Spleen (tissue), 11 donors: Measurements from ENCODE around the gene RPL3. TPM values are rescaled to one million over a fixed set of nuclear protein-coding genes. Genes with fewer than 3 reads are reported as not detected.
A peak's percentile ranks its signal among the peaks of the same experiment; 100 is the strongest.

Source experiments
- DNase-seq: peaks from one replicate; pipeline ENCODE4 v3.0.0-alpha.2; 2020
- H3K27ac ChIP-seq, 8 donors: fragments of 200-600 bp; sonication (generic) in 7 of 8; 1 replicate in 4 of 8; 2 replicates in 4 of 8; pipeline versions ENCODE4 v1.5.0 to v1.8.0; 2016 to 2021; ENCODE audit warnings: inconsistent platforms in 4 of 8, mild to moderate bottlenecking in 4 of 8, moderate library complexity in 1 of 8
- H3K27me3 ChIP-seq, 7 donors: fragments of 200-600 bp; sonication (generic) in 6 of 7; replicated peaks in 1 of 7; 1 replicate in 4 of 7; 2 replicates in 3 of 7; pipeline versions ENCODE4 v1.5.0 to v1.8.0; 2016 to 2021; ENCODE audit warnings: inconsistent platforms in 3 of 7, mild to moderate bottlenecking in 1 of 7
- H3K36me3 ChIP-seq, 6 donors: fragments of 200-600 bp; sonication (generic) in 5 of 6; 1 replicate in 4 of 6; 2 replicates in 2 of 6; pipeline versions ENCODE4 v1.5.0 to v1.8.0; 2016 to 2021; ENCODE audit warnings: inconsistent platforms in 2 of 6
- H3K4me1 ChIP-seq, 6 donors: fragments of 200-600 bp; sonication (generic) in 5 of 6; 1 replicate in 3 of 6; 2 replicates in 3 of 6; pipeline versions ENCODE4 v1.5.0 to v1.8.0; 2016 to 2021; ENCODE audit warnings: inconsistent platforms in 3 of 6
- H3K4me3 ChIP-seq, 8 donors: fragments of 200-600 bp; sonication (generic) in 7 of 8; 1 replicate in 4 of 8; 2 replicates in 4 of 8; pipeline versions ENCODE4 v1.5.0 to v1.8.0; 2016 to 2021; ENCODE audit warnings: inconsistent platforms in 4 of 8, mild to moderate bottlenecking in 4 of 8, moderate library complexity in 2 of 8
- H3K9me3 ChIP-seq, 8 donors: fragments of 200-600 bp; sonication (generic) in 7 of 8; 1 replicate in 4 of 8; 2 replicates in 4 of 8; pipeline versions ENCODE4 v1.5.0 to v1.8.0; 2016 to 2021; ENCODE audit warnings: inconsistent platforms in 4 of 8
- POLR2A ChIP-seq, 3 donors: fragments of 450-650 bp; IDR thresholded peaks; one replicate each; pipeline ENCODE4 v1.5.1; 2017; ENCODE audit warnings: antibody characterized with exemption in 3 of 3, mild to moderate bottlenecking in 1 of 3
- POLR2AphosphoS5 ChIP-seq, 3 donors: sonication (generic); formaldehyde crosslinking; IDR thresholded peaks; one replicate each; pipeline ENCODE4 v1.5.1; 2017; ENCODE audit warnings: antibody characterized with exemption in 3 of 3
- WGBS, 5 donors: extraction: QIAGEN DNeasy Blood & Tissue Kit in 3 of 5; methylation state at CpG; one replicate each; pipeline versions ENCODE4 v1.1.5 to v1.1.7; 2013 to 2018; 5-methylcytosine and 5-hydroxymethylcytosine counted together
- intact Hi-C: fragments of 100-400 bp; cut with DNase I; formaldehyde crosslinking; loops from one replicate; pipeline ENCODE4 v1.15.0; 2023; ENCODE audit warnings: low total_unique reads
- polyA plus RNA-seq, 3 donors: library from polyadenylated mRNA; stranded (reverse); fragments of 200-250 nt; gene quantifications; one replicate each; pipeline ENCODE4 v1.2.1, GENCODE V29; 2013
- small RNA-seq, 4 donors: library from RNA; depleted of rRNA; stranded (forward); fragments of <200 nt; gene quantifications; one replicate each; pipeline ENCODE3, GENCODE V24; 2016
- total RNA-seq, 7 donors: library from RNA; depleted of rRNA in 3 of 7; stranded (reverse); fragments of >200 nt in 3 of 7; fragmentation: NEBNext Ultra II Directional in 4 of 7; extraction: Animal tissue kit (Norgen Biotek cat#: 25700) in 4 of 7; gene quantifications; one replicate each; pipeline versions ENCODE4 v1.1.0 to v1.2.1, GENCODE V29; 2016 to 2021
- TF ChIP-seq, protein P1 (sequence below), 11 experiments: fragments of 200-600 bp in 7 of 11; fragments of 450-650 bp in 4 of 11; sonication (generic) in 4 of 11; IDR thresholded peaks in 8 of 11; conservative IDR thresholded peaks in 3 of 11; 1 replicate in 7 of 11; 2 replicates in 4 of 11; pipeline versions ENCODE4 v1.4.0 to v1.8.0; 2016 to 2021; ENCODE audit warnings: antibody characterized with exemption in 11 of 11, inconsistent platforms in 4 of 11, mild to moderate bottlenecking in 1 of 11
- donor health status: healthy with polysubstance abuse.
- donor health status: DM: no; HTN: no; CAD: no; lungs with moderate emphysema.
- donor health status: DM: no; HTN: no; CAD: no.
- donor health status: Bipolar disorder and iron deficiency.
- donor health status: healthy.
- donor health status: DM: no; HTN: no; CAD: no.
- donor health status: DM: yes; HTN: yes; CAD: no.

The RPL3 gene
- total and polyA plus RNA-seq, 10 donors, result 1,607 to 6,240 (median 1,995) TPM

DNA sequence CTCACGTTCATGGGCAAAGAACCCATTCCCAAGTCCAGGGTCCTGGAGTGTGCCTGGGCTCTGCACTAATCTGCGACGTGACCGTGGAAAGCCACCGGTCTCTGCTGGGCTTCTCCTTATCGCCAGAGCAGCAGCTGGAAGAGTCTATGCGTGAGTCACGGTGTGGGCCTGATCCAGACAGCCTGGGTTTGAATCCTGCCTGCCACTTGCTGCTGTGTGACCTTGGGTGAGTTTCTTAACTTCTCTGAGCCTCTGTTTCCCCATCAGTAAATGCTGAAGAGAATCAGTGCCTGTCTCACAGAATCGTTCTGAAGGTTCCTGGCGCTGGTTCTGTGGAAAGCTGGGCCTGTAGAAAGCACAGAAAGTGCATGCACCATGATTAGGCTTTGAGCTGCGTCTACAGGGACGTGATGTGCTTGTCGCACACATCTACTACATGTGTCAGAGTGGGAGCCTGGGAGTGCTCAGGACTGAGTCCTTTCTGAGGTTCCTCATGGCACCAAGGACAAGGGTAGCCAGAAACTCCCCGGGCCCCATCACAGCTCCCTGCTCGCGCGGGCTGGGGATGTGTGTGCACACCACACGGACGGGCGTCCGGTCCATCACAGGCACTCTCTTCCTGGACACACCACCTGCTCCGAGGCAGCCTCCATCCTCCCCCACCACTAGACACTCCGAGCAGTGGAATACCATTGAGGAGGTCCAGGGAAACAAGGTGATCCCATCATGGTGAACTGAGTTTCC lies 54.1 kb downstream of the RPL3 start:
- peak overlapping the region in 3 of 8 donors; percentile 13 to 60 (median 49) for H3K27ac ChIP-seq
- H3K36me3 ChIP-seq, result no peaks in the 10 kb centered on the region
- TF ChIP-seq POLR2A (IDR thresholded peaks at IDR 0.05) (no peak), POLR2AphosphoS5 (IDR thresholded peaks at IDR 0.05) (no peak)
- TF ChIP-seq, protein P1, sequence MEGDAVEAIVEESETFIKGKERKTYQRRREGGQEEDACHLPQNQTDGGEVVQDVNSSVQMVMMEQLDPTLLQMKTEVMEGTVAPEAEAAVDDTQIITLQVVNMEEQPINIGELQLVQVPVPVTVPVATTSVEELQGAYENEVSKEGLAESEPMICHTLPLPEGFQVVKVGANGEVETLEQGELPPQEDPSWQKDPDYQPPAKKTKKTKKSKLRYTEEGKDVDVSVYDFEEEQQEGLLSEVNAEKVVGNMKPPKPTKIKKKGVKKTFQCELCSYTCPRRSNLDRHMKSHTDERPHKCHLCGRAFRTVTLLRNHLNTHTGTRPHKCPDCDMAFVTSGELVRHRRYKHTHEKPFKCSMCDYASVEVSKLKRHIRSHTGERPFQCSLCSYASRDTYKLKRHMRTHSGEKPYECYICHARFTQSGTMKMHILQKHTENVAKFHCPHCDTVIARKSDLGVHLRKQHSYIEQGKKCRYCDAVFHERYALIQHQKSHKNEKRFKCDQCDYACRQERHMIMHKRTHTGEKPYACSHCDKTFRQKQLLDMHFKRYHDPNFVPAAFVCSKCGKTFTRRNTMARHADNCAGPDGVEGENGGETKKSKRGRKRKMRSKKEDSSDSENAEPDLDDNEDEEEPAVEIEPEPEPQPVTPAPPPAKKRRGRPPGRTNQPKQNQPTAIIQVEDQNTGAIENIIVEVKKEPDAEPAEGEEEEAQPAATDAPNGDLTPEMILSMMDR (IDR thresholded peaks at IDR 0.05 in 8 of 11, conservative IDR thresholded peaks at IDR 0.05 in 3 of 11), result no peak
- DNase-seq, result no peak
- no peak overlapping the region for H3K4me3 ChIP-seq
- intact Hi-C loops, result no loop called here
- H3K27me3 ChIP-seq, result peaks cover 0 to 9% (median 0%) of the 10 kb centered on the region in 7 donors
- 90 to 94% (median 92%) methylated on average over 21 to 23 of the region's 23 CpGs for WGBS, 5 donors
- peaks cover 0 to 21% (median 14%) of the 10 kb centered on the region in 8 donors for H3K9me3 ChIP-seq
- H3K4me1 ChIP-seq, result peaks cover 0 to 11% (median 1%) of the 10 kb centered on the region in 6 donors

DNA sequence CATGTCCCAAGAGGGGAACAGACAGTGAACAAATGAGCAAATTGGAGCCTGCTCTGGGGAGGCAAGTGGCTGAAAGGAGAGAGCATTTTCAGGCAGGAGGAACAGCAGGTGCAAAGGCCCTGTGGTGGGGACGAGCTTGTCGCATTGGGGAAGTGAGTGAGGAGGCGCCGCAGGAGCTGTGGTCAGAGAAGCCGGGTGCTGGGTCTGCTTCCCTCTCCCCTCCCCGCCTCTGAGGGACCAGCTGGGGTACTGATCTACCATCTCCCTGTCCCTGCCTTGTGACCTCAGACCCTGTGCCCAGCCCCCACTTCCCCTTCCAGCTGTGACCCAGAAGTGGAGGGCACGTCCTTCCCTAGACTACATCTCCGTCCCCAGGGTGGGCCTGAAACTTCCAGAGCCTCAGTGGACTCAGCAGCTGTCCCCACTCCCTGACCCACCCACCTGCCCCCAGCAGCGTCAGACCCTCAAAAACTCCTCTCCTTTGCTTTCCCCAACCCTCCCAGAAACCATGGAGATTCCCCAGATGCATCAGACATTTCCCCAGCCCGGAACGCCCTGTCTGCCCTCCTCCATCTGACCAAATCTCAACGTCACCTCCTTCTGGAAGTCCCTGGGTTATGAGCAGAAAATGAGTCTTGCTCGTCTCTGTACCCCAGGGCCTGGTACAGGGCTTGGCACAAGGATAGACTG lies 54.9 kb downstream of the RPL3 start:
- peaks cover 0 to 11% (median 1%) of the 10 kb centered on the region in 6 donors for H3K4me1 ChIP-seq
- no peak overlapping the region for H3K4me3 ChIP-seq
- TF ChIP-seq, protein P1 (IDR thresholded peaks at IDR 0.05 in 8 of 11, conservative IDR thresholded peaks at IDR 0.05 in 3 of 11), result no peak
- peak in 2 of 3 donors; percentile 33 to 45 for TF ChIP-seq POLR2AphosphoS5 (IDR thresholded peaks at IDR 0.05)
- 43 to 56% (median 51%) methylated on average over 13 of the region's 13 CpGs for WGBS, 5 donors
- no peak for DNase-seq
- intact Hi-C loops, result no loop called here
- no peaks in the 10 kb centered on the region for H3K36me3 ChIP-seq
- peaks cover 0 to 21% (median 14%) of the 10 kb centered on the region in 8 donors for H3K9me3 ChIP-seq
- H3K27me3 ChIP-seq, result peaks cover 0 to 9% (median 0%) of the 10 kb centered on the region in 7 donors
- peak overlapping the region in 2 of 8 donors; percentile 13 to 27 for H3K27ac ChIP-seq

DNA sequence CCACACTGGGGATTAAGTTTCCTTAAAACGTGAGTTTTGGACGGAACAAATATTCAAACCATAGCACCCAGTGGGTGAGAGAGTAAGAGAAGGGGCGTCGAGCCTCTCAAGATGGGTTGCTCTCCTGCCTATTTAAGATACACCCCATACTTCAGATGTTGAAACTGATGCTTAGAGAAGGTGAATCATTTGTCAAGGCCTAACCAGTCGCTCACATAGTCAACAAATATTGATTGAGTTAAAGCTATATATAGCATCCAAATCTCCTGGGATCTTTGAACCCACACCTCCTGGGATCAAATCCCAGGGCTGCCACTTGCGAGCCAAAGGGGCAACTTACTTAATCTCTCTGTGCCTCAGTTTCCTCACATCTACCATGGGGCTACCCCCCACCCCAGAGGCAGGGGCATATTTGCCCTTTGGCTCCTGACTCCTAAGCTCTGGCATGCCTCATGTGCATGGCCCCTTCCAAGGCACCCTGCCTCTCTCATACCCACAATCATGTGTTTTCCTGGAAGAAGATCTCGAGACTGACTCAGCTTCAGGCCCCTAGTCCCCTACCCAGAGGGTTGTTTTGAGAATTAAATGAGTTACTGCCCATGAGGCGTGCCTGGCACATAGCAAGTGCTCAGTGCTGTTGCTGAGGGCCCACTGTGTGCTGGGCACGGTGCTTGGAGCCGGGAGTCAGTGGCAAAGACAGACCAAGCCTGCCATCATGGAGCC lies 55.6 kb downstream of the RPL3 start:
- H3K9me3 ChIP-seq, result peaks cover 0 to 21% (median 14%) of the 10 kb centered on the region in 8 donors
- no peak overlapping the region for H3K4me3 ChIP-seq
- H3K4me1 ChIP-seq, result peaks cover 0 to 11% (median 1%) of the 10 kb centered on the region in 6 donors
- peaks cover 0 to 9% (median 0%) of the 10 kb centered on the region in 7 donors for H3K27me3 ChIP-seq
- WGBS, 5 donors, result 84 to 94% (median 89%) methylated on average over 10 of the region's 10 CpGs
- H3K36me3 ChIP-seq, result no peaks in the 10 kb centered on the region
- intact Hi-C loops, result no loop called here
- H3K27ac ChIP-seq, result no peak overlapping the region
- no peak for DNase-seq
- TF ChIP-seq POLR2AphosphoS5 (IDR thresholded peaks at IDR 0.05), result no peak

Small RNA genes within 50 kb of the gene (small RNA-seq; reads per million reads assigned to genes)
- 0 reads per million in 4 donors for gene SNORD43
- 7,671 to 14,488 (median 12,089) reads per million in 4 donors for gene SNORD83A
- gene SNORD83B, result 0 reads per million in 4 donors

Other genes with a start within 250 kb of the RPL3 start
- gene APOBEC3G, start 242.3 kb downstream of the RPL3 start, total RNA-seq, result 10 to 100 TPM; 44.3 to 72.8 (median 53.7) TPM
- 10 to 100 TPM; 50.9 to 53.1 (median 51.0) TPM for gene APOBEC3G, start 242.3 kb downstream of the RPL3 start, polyA plus RNA-seq
- 1 to 10 TPM in 5 of 7 donors, under 1 TPM in 1, not detected in 1; 0.70 to 3.8 (median 2.2) TPM for gene APOBEC3H, start 222.4 kb downstream of the RPL3 start, total RNA-seq
- 1 to 10 TPM; 1.8 to 3.4 (median 2.3) TPM for gene APOBEC3H, start 222.4 kb downstream of the RPL3 start, polyA plus RNA-seq
- 10 to 100 TPM; 50.9 to 99.4 (median 64.6) TPM for gene CBX7, start 166.9 kb downstream of the RPL3 start, total RNA-seq
- gene CBX7, start 166.9 kb downstream of the RPL3 start, polyA plus RNA-seq, result 10 to 100 TPM; 20.2 to 62.0 (median 26.8) TPM
- 10 to 100 TPM in 2 of 7 donors, 1 to 10 TPM in 5; 2.4 to 20.5 (median 9.3) TPM for gene PDGFB, start 74.6 kb downstream of the RPL3 start, total RNA-seq
- 1 to 10 TPM; 1.7 to 8.2 (median 2.0) TPM for gene PDGFB, start 74.6 kb downstream of the RPL3 start, polyA plus RNA-seq
- 10 to 100 TPM in 4 of 7 donors, 1 to 10 TPM in 3; 8.0 to 32.3 (median 16.1) TPM for gene SYNGR1, start 30.4 kb upstream of the RPL3 start, total RNA-seq
- 10 to 100 TPM in 2 of 3 donors, 1 to 10 TPM in 1; 9.5 to 35.1 (median 10.5) TPM for gene SYNGR1, start 30.4 kb upstream of the RPL3 start, polyA plus RNA-seq
- 10 to 100 TPM; 19.3 to 34.8 (median 25.0) TPM for gene TAB1, start 80.2 kb upstream of the RPL3 start, total RNA-seq
- 10 to 100 TPM; 12.4 to 20.2 (median 12.6) TPM for gene TAB1, start 80.2 kb upstream of the RPL3 start, polyA plus RNA-seq
- gene MGAT3, start 137.4 kb upstream of the RPL3 start, total RNA-seq, result 10 to 100 TPM in 4 of 7 donors, 1 to 10 TPM in 3; 8.1 to 14.4 (median 10.6) TPM
- 1 to 10 TPM; 1.3 to 4.2 (median 1.5) TPM for gene MGAT3, start 137.4 kb upstream of the RPL3 start, polyA plus RNA-seq
- 10 to 100 TPM; 24.4 to 31.4 (median 27.5) TPM for gene MIEF1, start 182.7 kb upstream of the RPL3 start, total RNA-seq
- 10 to 100 TPM in 1 of 3 donors, 1 to 10 TPM in 2; 5.8 to 11.2 (median 6.7) TPM for gene MIEF1, start 182.7 kb upstream of the RPL3 start, polyA plus RNA-seq
- 100 to 1,000 TPM; 190 to 286 (median 256) TPM for gene ATF4, start 200.9 kb upstream of the RPL3 start, total RNA-seq
- gene ATF4, start 200.9 kb upstream of the RPL3 start, polyA plus RNA-seq, result 100 to 1,000 TPM; 341 to 414 (median 357) TPM
- 100 to 1,000 TPM in 2 of 7 donors, 10 to 100 TPM in 5; 55.8 to 147 (median 57.3) TPM for gene RPS19BP1, start 213.1 kb upstream of the RPL3 start, total RNA-seq
- gene RPS19BP1, start 213.1 kb upstream of the RPL3 start, polyA plus RNA-seq, result 100 to 1,000 TPM; 154 to 210 (median 181) TPM